ENCODE measurements around the gene GPR25.

Gene GPR25

DNA sequence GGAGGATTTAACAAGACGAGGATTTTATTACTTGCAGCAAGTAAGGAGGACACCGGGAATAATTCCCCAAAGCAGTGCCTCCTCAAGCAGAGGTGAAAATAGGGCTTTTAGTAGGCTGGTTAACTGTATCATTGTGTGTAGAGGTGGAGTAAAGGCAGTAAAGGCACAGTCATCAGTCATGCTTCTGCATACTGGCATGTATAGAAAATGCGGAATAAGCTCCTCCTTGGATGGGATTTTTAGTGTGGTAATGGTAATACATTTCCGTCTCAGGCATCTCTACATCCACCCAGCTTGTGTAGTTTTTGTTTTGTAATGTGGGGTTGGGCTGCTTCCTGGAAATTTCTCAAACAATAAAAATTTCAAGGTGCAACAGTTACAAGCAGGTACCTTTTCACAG is 27.4 kb upstream of the GPR25 start:
- no peak overlapping the region for H3K4me3 ChIP-seq (ENCODE audit: low read depth, low read length, poor library complexity, severe bottlenecking)
- H3K9me2 ChIP-seq (ENCODE audit: low read depth, low read length): no peaks in the 10 kb centered on the region
- no peak overlapping the region for H3K9ac ChIP-seq (ENCODE audit: low read length)
- H3K27me3 ChIP-seq (ENCODE audit: insufficient read depth, low read length): no peaks in the 10 kb centered on the region
- H3K79me2 ChIP-seq (ENCODE audit: insufficient read depth, low read length): no peaks in the 10 kb centered on the region
- no peaks in the 10 kb centered on the region for H3K36me3 ChIP-seq (ENCODE audit: insufficient read depth, low read length)
- H3K4me2 ChIP-seq (ENCODE audit: low read length): no peak overlapping the region
- no peaks in the 10 kb centered on the region for H3F3A ChIP-seq (ENCODE audit: insufficient read depth, low read length)
- H2AFZ ChIP-seq (ENCODE audit: low read length): no peak overlapping the region
- no peaks in the 10 kb centered on the region for H4K20me1 ChIP-seq (ENCODE audit: insufficient read depth, low read length)
- no peaks in the 10 kb centered on the region for H3K9me3 ChIP-seq (ENCODE audit: low read length)
- H3K4me1 ChIP-seq (ENCODE audit: insufficient read depth, low read length, severe bottlenecking): no peaks in the 10 kb centered on the region
- no peak overlapping the region for H3K27ac ChIP-seq (ENCODE audit: low read depth, low read length, poor library complexity, severe bottlenecking)
- TF ChIP-seq, protein P1, sequence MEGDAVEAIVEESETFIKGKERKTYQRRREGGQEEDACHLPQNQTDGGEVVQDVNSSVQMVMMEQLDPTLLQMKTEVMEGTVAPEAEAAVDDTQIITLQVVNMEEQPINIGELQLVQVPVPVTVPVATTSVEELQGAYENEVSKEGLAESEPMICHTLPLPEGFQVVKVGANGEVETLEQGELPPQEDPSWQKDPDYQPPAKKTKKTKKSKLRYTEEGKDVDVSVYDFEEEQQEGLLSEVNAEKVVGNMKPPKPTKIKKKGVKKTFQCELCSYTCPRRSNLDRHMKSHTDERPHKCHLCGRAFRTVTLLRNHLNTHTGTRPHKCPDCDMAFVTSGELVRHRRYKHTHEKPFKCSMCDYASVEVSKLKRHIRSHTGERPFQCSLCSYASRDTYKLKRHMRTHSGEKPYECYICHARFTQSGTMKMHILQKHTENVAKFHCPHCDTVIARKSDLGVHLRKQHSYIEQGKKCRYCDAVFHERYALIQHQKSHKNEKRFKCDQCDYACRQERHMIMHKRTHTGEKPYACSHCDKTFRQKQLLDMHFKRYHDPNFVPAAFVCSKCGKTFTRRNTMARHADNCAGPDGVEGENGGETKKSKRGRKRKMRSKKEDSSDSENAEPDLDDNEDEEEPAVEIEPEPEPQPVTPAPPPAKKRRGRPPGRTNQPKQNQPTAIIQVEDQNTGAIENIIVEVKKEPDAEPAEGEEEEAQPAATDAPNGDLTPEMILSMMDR (IDR thresholded peaks at IDR 0.05; ENCODE audit: low read length): no peak
- no peak for TF ChIP-seq EZH2 (IDR thresholded peaks at IDR 0.05; ENCODE audit: borderline replicate concordance, low read length)

DNA sequence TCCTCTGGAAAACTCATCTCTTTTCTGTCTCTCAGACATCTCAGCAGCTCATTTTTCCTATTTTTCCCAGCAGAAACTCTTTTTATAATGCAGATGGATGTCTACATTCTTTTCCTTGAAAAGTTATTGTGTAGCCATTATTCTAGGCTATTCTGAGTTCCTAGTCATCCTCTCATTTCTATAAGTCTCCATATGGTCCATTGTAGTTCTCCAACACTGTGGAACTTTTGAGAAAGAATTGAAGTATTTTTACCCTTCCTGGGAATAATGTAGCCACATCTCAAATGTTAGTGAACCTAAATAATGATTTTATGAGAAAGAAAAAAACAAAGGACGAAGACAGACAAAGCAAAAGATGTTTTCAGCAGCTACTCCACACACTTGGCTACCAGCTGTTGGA is 26.4 kb upstream of the GPR25 start:
- Histone ChIP-seq H3K36me3 (ENCODE audit: insufficient read depth, low read length) (no peaks in the 10 kb centered on the region), H2AFZ (ENCODE audit: low read length) (no peak overlapping the region), H3K9ac (ENCODE audit: low read length) (no peak overlapping the region), H3K79me2 (ENCODE audit: insufficient read depth, low read length) (no peaks in the 10 kb centered on the region), H3K9me3 (ENCODE audit: low read length) (no peaks in the 10 kb centered on the region), H3K4me1 (ENCODE audit: insufficient read depth, low read length, severe bottlenecking) (no peaks in the 10 kb centered on the region), H3K27ac (ENCODE audit: low read depth, low read length, poor library complexity, severe bottlenecking) (no peak overlapping the region), H3F3A (ENCODE audit: insufficient read depth, low read length) (no peaks in the 10 kb centered on the region), H3K27me3 (ENCODE audit: insufficient read depth, low read length) (no peaks in the 10 kb centered on the region), H3K4me3 (ENCODE audit: low read depth, low read length, poor library complexity, severe bottlenecking) (no peak overlapping the region), H4K20me1 (ENCODE audit: insufficient read depth, low read length) (no peaks in the 10 kb centered on the region), H3K4me2 (ENCODE audit: low read length) (no peak overlapping the region), H3K9me2 (ENCODE audit: low read depth, low read length) (no peaks in the 10 kb centered on the region)
- TF ChIP-seq EZH2 (IDR thresholded peaks at IDR 0.05; ENCODE audit: borderline replicate concordance, low read length): no peak
- TF ChIP-seq, protein P1 (IDR thresholded peaks at IDR 0.05; ENCODE audit: low read length): no peak

DNA sequence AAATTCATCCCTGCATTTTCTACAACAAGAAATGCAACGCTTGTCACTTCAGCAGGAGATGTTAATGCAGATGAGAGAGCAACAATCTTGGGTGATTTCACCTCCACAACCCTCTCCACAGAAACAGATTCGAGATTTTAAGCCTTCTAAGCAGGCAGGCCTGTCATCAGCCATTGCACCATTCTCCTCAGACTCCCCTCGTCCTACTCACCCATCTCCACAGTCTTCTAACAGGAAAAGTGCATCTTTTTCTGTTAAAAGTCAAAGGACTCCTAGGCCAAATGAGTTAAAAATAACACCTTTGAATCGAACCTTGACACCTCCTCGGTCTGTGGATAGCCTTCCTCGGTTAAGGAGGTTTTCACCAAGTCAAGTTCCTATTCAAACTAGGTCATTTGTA is 23.4 kb upstream of the GPR25 start:
- no peak overlapping the region for H3K27ac ChIP-seq (ENCODE audit: low read depth, low read length, poor library complexity, severe bottlenecking)
- H2AFZ ChIP-seq (ENCODE audit: low read length): no peak overlapping the region
- no peak overlapping the region for H3K4me3 ChIP-seq (ENCODE audit: low read depth, low read length, poor library complexity, severe bottlenecking)
- no peaks in the 10 kb centered on the region for H3K27me3 ChIP-seq (ENCODE audit: insufficient read depth, low read length)
- no peaks in the 10 kb centered on the region for H4K20me1 ChIP-seq (ENCODE audit: insufficient read depth, low read length)
- TF ChIP-seq, protein P1 (IDR thresholded peaks at IDR 0.05; ENCODE audit: low read length): no peak
- TF ChIP-seq EZH2 (IDR thresholded peaks at IDR 0.05; ENCODE audit: borderline replicate concordance, low read length): no peak
- no peaks in the 10 kb centered on the region for H3K9me2 ChIP-seq (ENCODE audit: low read depth, low read length)
- no peaks in the 10 kb centered on the region for H3K36me3 ChIP-seq (ENCODE audit: insufficient read depth, low read length)
- no peaks in the 10 kb centered on the region for H3F3A ChIP-seq (ENCODE audit: insufficient read depth, low read length)
- H3K9me3 ChIP-seq (ENCODE audit: low read length): no peaks in the 10 kb centered on the region
- no peak overlapping the region for H3K4me2 ChIP-seq (ENCODE audit: low read length)
- H3K9ac ChIP-seq (ENCODE audit: low read length): no peak overlapping the region
- no peaks in the 10 kb centered on the region for H3K4me1 ChIP-seq (ENCODE audit: insufficient read depth, low read length, severe bottlenecking)
- H3K79me2 ChIP-seq (ENCODE audit: insufficient read depth, low read length): no peaks in the 10 kb centered on the region

Measured in OCI-LY1 (cell line).